AG10803 (cell line): ENCODE measurements around the gene RPA3.

ENCODE experiments used
- DNase-seq: peaks from one replicate; pipeline ENCODE4 v3.0.0; 2010; ENCODE audit warnings: low read depth
- H3K4me3 ChIP-seq: 2 replicates; pipeline ENCODE4 v1.5.1; 2011; ENCODE audit warnings: mild to moderate bottlenecking, low read length, control low read depth
- TF ChIP-seq, protein P1 (sequence below): conservative IDR thresholded peaks from 2 replicates; pipeline ENCODE4 v1.5.1; 2011; ENCODE audit warnings: mild to moderate bottlenecking, low read length, control low read depth, inconsistent platforms

Gene RPA3

DNA sequence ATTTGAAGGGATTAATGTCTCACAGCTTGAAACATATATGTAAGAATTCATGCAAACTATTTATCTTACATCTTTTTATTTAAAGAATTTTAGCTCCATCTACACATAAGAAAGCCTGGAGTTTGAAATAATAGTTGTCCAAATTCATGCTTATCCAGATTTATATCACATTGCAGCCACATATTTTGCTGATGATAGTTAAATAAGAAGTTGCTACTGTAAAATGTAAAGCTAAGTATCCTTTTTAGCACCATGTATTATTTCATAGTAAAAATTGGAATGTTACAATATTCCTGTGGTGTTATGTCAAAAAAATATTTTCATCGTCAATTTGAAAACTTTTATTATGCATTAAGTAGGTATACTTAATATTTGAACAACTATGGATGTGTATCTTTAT, 105.2 kb downstream of the RPA3 start:
- no peak for DNase-seq
- H3K4me3 ChIP-seq: no peak overlapping the region
- TF ChIP-seq, protein P1, sequence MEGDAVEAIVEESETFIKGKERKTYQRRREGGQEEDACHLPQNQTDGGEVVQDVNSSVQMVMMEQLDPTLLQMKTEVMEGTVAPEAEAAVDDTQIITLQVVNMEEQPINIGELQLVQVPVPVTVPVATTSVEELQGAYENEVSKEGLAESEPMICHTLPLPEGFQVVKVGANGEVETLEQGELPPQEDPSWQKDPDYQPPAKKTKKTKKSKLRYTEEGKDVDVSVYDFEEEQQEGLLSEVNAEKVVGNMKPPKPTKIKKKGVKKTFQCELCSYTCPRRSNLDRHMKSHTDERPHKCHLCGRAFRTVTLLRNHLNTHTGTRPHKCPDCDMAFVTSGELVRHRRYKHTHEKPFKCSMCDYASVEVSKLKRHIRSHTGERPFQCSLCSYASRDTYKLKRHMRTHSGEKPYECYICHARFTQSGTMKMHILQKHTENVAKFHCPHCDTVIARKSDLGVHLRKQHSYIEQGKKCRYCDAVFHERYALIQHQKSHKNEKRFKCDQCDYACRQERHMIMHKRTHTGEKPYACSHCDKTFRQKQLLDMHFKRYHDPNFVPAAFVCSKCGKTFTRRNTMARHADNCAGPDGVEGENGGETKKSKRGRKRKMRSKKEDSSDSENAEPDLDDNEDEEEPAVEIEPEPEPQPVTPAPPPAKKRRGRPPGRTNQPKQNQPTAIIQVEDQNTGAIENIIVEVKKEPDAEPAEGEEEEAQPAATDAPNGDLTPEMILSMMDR: no peak

DNA sequence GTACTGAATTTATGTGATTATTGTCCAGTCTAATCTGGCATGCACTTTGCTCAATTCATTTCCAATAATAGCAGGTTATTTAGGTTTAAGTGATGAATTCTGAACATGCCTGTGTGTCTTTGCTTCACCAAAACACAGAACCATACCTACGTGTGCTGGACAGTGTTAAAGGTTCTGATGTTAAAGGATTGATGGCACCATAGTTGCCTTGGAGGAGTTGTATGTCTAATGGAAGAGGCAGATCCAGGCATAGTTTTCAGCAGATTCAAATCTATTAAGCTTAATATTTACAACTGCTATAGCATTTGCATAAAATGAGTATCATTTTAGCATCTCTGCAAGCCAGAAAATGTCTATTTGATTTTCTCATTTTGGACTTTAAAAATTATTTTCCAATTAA, 105.9 kb downstream of the RPA3 start:
- DNase-seq: no peak
- TF ChIP-seq, protein P1: no peak
- H3K4me3 ChIP-seq: no peak overlapping the region

DNA sequence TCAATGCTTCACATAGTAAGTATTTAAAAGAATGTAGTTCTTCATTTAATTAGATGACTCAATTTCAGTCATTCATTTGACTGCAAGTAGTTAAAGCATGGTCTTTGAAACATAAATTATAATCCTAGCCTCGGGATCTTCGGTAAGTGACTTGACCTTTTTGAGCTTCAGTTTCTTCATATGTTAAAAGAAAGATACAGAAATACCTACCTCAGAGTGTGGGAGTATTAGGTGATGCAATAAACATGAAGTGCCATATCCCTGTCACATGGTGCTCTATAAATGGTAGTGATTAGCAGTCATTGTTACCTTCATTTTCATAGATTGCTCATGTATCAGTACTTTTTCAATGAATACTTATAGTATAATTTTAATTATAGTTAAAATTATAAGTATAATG, 109.1 kb downstream of the RPA3 start:
- H3K4me3 ChIP-seq: no peak overlapping the region
- no peak for DNase-seq
- TF ChIP-seq, protein P1: no peak

DNA sequence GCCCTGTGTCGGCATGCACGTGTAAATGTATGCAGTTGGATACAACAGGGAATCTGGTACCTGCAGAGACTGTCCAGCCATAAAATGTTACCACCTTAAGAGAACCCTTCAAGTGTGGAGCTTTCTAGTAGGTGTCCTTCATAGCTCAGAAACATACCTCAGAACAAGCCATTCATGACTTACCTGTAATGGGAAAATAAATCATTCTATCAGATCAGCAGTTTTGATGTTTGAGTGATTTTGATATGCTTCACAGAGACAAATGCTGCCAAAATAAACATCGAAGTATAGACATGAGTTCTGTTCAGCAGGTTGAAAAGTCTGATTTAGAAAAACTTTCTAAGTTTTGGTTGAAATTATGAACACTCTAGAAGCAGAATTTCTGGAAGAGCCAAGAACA, 111.4 kb downstream of the RPA3 start:
- DNase-seq: no peak
- TF ChIP-seq, protein P1: no peak
- H3K4me3 ChIP-seq: no peak overlapping the region

DNA sequence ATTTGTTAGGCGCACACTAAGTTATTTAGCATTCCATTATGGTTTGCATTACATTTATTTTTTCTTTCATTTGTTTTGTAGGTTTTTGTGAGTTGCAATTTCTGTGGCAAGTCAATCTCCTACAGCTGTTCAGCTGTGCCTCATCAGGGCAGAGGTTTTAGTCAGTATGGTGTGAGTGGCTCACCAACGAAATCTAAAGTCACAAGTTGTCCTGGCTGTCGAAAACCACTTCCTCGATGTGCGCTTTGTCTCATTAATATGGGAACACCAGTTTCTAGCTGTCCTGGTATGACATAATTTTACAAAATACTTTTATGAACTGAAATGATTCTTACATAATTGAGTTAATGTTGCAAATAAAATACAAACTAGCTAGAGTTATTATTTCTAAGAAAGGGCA, 122.2 kb downstream of the RPA3 start:
- TF ChIP-seq, protein P1: no peak
- H3K4me3 ChIP-seq: no peak overlapping the region
- DNase-seq: no peak

DNA sequence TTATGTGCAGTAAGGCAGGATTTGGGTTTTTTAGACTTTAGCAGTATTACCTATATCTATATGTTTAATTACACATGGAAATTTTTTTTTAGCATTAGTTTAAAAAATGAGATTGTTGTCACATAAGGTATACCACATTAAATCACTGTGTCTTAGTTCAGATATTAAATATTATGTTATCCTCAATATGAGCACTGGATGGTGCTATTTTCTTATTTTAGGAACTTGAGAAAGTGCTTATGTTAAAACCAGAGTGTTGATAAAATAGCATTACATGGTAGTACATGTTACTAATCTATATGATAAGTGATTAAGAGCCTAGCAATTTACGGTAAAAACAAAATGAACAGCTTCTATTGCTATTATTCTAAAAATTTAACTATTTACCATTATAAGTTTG, 123.0 kb downstream of the RPA3 start:
- TF ChIP-seq, protein P1: peak; percentile 41
- no peak overlapping the region for H3K4me3 ChIP-seq
- DNase-seq: peak; percentile 31
